ENCODE results near the gene LPAR1. TPM values are rescaled to one million over a fixed set of nuclear protein-coding genes. Genes with fewer than 3 reads are reported as not detected.

LPAR1 gene
- total and polyA plus RNA-seq, 2 of the 8 experiments (the other 6 are each of a cell fraction or from before 2014, with no cell fraction given): 3.4 to 5.1 TPM

DNA sequence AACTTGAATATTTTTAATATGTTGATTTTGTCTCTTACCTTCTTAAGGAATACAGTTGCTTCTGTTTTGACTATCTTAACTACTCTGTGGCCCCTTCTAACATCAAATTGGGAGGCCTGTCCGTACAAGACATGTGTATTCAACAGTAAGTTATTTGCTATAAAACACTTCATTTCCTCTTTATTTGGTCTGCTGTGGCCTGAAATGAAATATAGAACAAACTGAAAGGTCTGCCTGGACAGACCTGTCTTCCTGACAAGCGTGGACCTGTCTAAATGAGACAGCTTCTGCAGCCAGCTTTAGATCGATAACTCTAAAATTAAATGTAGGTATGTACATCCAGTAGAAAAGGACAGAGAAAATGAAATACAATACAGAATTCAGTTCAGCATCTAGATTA lies 2.2 kb upstream of the LPAR1 start:
- Histone ChIP-seq H2BK20ac (ENCODE audit: low read length) (no peak overlapping the region), H3K27me3 (replicated peaks in 1 of 4; ENCODE audit: control insufficient read depth in 3 of 4, extremely low read depth in 1 of 4, insufficient read depth in 3 of 4, low read length in 3 of 4) (peaks cover 3 to 18% (median 12%) of the 10 kb centered on the region in 4 experiments), H2BK120ac (replicated peaks; ENCODE audit: low read depth, low read length) (no peak overlapping the region), H3K4ac (replicated peaks; ENCODE audit: insufficient read length, low read depth, low read length) (no peak overlapping the region), H3K4me2 (ENCODE audit: insufficient read depth in 1 of 2, low read depth in 2 of 2, low read length in 2 of 2) (no peak overlapping the region), H3K23ac (ENCODE audit: insufficient read length) (no peak overlapping the region), H2BK15ac (ENCODE audit: low read length) (no peak overlapping the region), H3K79me2 (ENCODE audit: control insufficient read depth in 1 of 2, insufficient read depth in 2 of 2, low read length in 2 of 2) (no peaks in the 10 kb centered on the region), H2BK5ac (ENCODE audit: low read depth, low read length) (no peak overlapping the region), H3K56ac (replicated peaks; ENCODE audit: insufficient read length, low read depth, low read length) (no peak overlapping the region), H3K4me3 (ENCODE audit: extremely low read depth in 1 of 4, insufficient read depth in 2 of 4, low read depth in 3 of 4, low read length in 4 of 4) (no peak overlapping the region), H2AFZ (ENCODE audit: low read length) (no peak overlapping the region), H3K4me1 (replicated peaks in 1 of 4; ENCODE audit: control insufficient read depth in 3 of 4, insufficient read depth in 4 of 4, low read length in 3 of 4) (peaks cover 0 to 7% (median under 1%) of the 10 kb centered on the region in 4 experiments; a peak in 2 of 7 replicates), H3K23me2 (ENCODE audit: low read depth, low read length) (peaks cover 15% of the 10 kb centered on the region; the same call in 1 of the 2 replicates), H3K79me1 (ENCODE audit: low read depth, low read length) (no peaks in the 10 kb centered on the region), H4K20me1 (replicated peaks in 1 of 2; ENCODE audit: control insufficient read depth in 1 of 2, insufficient read depth in 2 of 2, low read length in 2 of 2) (no peaks in the 10 kb centered on the region), H2AK5ac (ENCODE audit: low read depth, low read length) (no peak overlapping the region), H3K9me3 (ENCODE audit: insufficient read depth in 2 of 2, low read depth in 1 of 2, low read length in 1 of 2) (no peaks in the 10 kb centered on the region), H4K8ac (ENCODE audit: extremely low read depth, insufficient read depth, low read length) (no peak overlapping the region), H3K14ac (ENCODE audit: insufficient read length) (no peak overlapping the region), H3K36me3 (ENCODE audit: control insufficient read depth in 2 of 4, insufficient read depth in 4 of 4, low read length in 3 of 4) (no peaks in the 10 kb centered on the region), H4K91ac (replicated peaks; ENCODE audit: insufficient read length, low read length) (no peak overlapping the region), H4K5ac (ENCODE audit: insufficient read length, low read depth, low read length) (no peak overlapping the region), H2BK12ac (ENCODE audit: low read depth, low read length) (no peak overlapping the region), H3K27ac (ENCODE audit: low read depth, low read length) (no peak overlapping the region), H3K18ac (ENCODE audit: extremely low read depth, low read length) (no peak overlapping the region), H3K9ac (replicated peaks in 1 of 4; ENCODE audit: extremely low read depth in 1 of 4, low read depth in 3 of 4, low read length in 3 of 4) (no peak overlapping the region)
- FAIRE-seq (no peak), DNase-seq (ENCODE audit: low read depth in 1 of 2, low spot score in 2 of 2) (no peak)
- WGBS, 2 experiments (ENCODE audit: extremely low coverage in 1 of 2, insufficient coverage in 1 of 2, insufficient read length in 1 of 2, insufficient replicate concordance in 2 of 2, low coverage in 1 of 2, low lambda C conversion rate in 2 of 2, missing lambda C conversion rate in 1 of 2): 92% methylated on average over 3 of the region's 3 CpGs; no CpG with 5 or more reads in 1 of the 2 experiments
- ChIA-PET CTCF (ENCODE audit: partially characterized antibody) (interaction anchor here (0.9 to 1.1 kb wide), 2 partner anchors 73 to 285 kb away, joined by 3 read pairs; no protein-coding TSS in a partner anchor), POLR2A (ENCODE audit: partially characterized antibody) (no interaction called here)
- TF ChIP-seq EGR1 (IDR thresholded peaks at IDR 0.05; ENCODE audit: borderline replicate concordance, low read depth, low read length): no peak
- TF ChIP-seq CBX5 (IDR thresholded peaks at IDR 0.05; ENCODE audit: low read depth, low read length): no peak
- TF ChIP-seq HDAC6 (IDR thresholded peaks at IDR 0.05; ENCODE audit: low read depth, low read length): no peak
- TF ChIP-seq NANOG (IDR thresholded peaks at IDR 0.05; ENCODE audit: insufficient read depth, low read depth, low read length, poor library complexity, severe bottlenecking): no peak
- no peak for TF ChIP-seq RBBP5 (IDR thresholded peaks at IDR 0.05; ENCODE audit: borderline replicate concordance, low read depth, low read length)
- no peak for TF ChIP-seq SP2 (IDR thresholded peaks at IDR 0.05; ENCODE audit: low read length)
- no peak for TF ChIP-seq YY1 (IDR thresholded peaks at IDR 0.05; ENCODE audit: low read depth, low read length)
- TF ChIP-seq SUZ12 (IDR thresholded peaks at IDR 0.05; ENCODE audit: low read length): no peak
- TF ChIP-seq POLR2AphosphoS5 (IDR thresholded peaks at IDR 0.05; ENCODE audit: low read depth, low read length): no peak
- TF ChIP-seq KDM4A (IDR thresholded peaks at IDR 0.05; ENCODE audit: low read depth, low read length, severe bottlenecking): no peak
- TF ChIP-seq FOSL1 (IDR thresholded peaks at IDR 0.05; ENCODE audit: insufficient read depth, low read depth, low read length): no peak
- no peak for TF ChIP-seq BACH1 (IDR thresholded peaks at IDR 0.05; ENCODE audit: low read length)
- TF ChIP-seq CTBP2 (IDR thresholded peaks at IDR 0.05; ENCODE audit: borderline replicate concordance, insufficient read depth, insufficient read length, low read length): no peak
- TF ChIP-seq ZNF274 (IDR thresholded peaks at IDR 0.05; ENCODE audit: borderline replicate concordance, extremely low read depth, low read length): no peak
- TF ChIP-seq CHD1 (IDR thresholded peaks at IDR 0.05; ENCODE audit: low read depth, low read length): no peak
